Measurements from ENCODE around the gene MEIOB.

The MEIOB gene

GRCh38 chr16:1839554-1839953 is 32.4 kb downstream of the MEIOB start:
- Histone ChIP-seq H3K4me1 (ENCODE audit: insufficient read depth, low read length) (no peaks in the 10 kb centered on the region), H3K27me3 (ENCODE audit: insufficient read depth, low read length) (no peaks in the 10 kb centered on the region), H3K4me3 (ENCODE audit: low read length) (no peak overlapping the region), H3K9me3 (ENCODE audit: insufficient read depth, low read depth, low read length) (no peaks in the 10 kb centered on the region), H3K27ac (ENCODE audit: low read length) (no peak overlapping the region), H3K36me3 (ENCODE audit: insufficient read depth, low read depth, low read length) (no peaks in the 10 kb centered on the region), H3K9ac (ENCODE audit: low read depth, low read length) (no peak overlapping the region)

- Histone ChIP-seq H3K9me3 (ENCODE audit: insufficient read depth, low read depth, low read length) (no peaks in the 10 kb centered on the region), H3K4me1 (ENCODE audit: insufficient read depth, low read length) (no peaks in the 10 kb centered on the region), H3K27me3 (ENCODE audit: insufficient read depth, low read length) (no peaks in the 10 kb centered on the region), H3K4me3 (ENCODE audit: low read length) (no peak overlapping the region), H3K36me3 (ENCODE audit: insufficient read depth, low read depth, low read length) (peaks cover 11% of the 10 kb centered on the region; the same call in 1 of the 2 replicates), H3K27ac (ENCODE audit: low read length) (no peak overlapping the region), H3K9ac (ENCODE audit: low read depth, low read length) (no peak overlapping the region)
These were observed 37.9 kb downstream of the MEIOB start for GRCh38 chr16:1834096-1834495.

- no peak overlapping the region for H3K27ac ChIP-seq (ENCODE audit: low read length)
- no peak overlapping the region for H3K4me3 ChIP-seq (ENCODE audit: low read length)
- H3K36me3 ChIP-seq (ENCODE audit: insufficient read depth, low read depth, low read length): peaks cover 14% of the 10 kb centered on the region; the same call in 1 of the 2 replicates
- H3K4me1 ChIP-seq (ENCODE audit: insufficient read depth, low read length): peaks cover 5% of the 10 kb centered on the region; the same call in 1 of the 2 replicates
- no peak overlapping the region for H3K9ac ChIP-seq (ENCODE audit: low read depth, low read length)
- H3K27me3 ChIP-seq (ENCODE audit: insufficient read depth, low read length): no peaks in the 10 kb centered on the region
- H3K9me3 ChIP-seq (ENCODE audit: insufficient read depth, low read depth, low read length): no peaks in the 10 kb centered on the region
These were observed 39.0 kb downstream of the MEIOB start for GRCh38 chr16:1832838-1833454.

GRCh38 chr16:1831186-1832075 is 40.5 kb downstream of the MEIOB start:
- Histone ChIP-seq H3K4me3 (ENCODE audit: low read length) (no peak overlapping the region), H3K4me1 (ENCODE audit: insufficient read depth, low read length) (peaks cover 5% of the 10 kb centered on the region; the same call in 1 of the 2 replicates), H3K9ac (ENCODE audit: low read depth, low read length) (no peak overlapping the region), H3K36me3 (ENCODE audit: insufficient read depth, low read depth, low read length) (peaks cover 14% of the 10 kb centered on the region; the same call in 1 of the 2 replicates), H3K27me3 (ENCODE audit: insufficient read depth, low read length) (no peaks in the 10 kb centered on the region), H3K9me3 (ENCODE audit: insufficient read depth, low read depth, low read length) (no peaks in the 10 kb centered on the region), H3K27ac (ENCODE audit: low read length) (no peak overlapping the region)

- Histone ChIP-seq H3K27me3 (ENCODE audit: insufficient read depth, low read length) (peaks cover 7% of the 10 kb centered on the region; the same call in 1 of the 2 replicates), H3K4me3 (ENCODE audit: low read length) (no peak overlapping the region), H3K27ac (ENCODE audit: low read length) (no peak overlapping the region), H3K9me3 (ENCODE audit: insufficient read depth, low read depth, low read length) (no peaks in the 10 kb centered on the region), H3K4me1 (ENCODE audit: insufficient read depth, low read length) (peaks cover 5% of the 10 kb centered on the region), H3K36me3 (ENCODE audit: insufficient read depth, low read depth, low read length) (peaks cover 14% of the 10 kb centered on the region; the same call in 1 of the 2 replicates), H3K9ac (ENCODE audit: low read depth, low read length) (no peak overlapping the region)
These were observed 41.8 kb downstream of the MEIOB start for GRCh38 chr16:1830213-1830612.

- peaks cover 14% of the 10 kb centered on the region; the same call in 1 of the 2 replicates for H3K36me3 ChIP-seq (ENCODE audit: insufficient read depth, low read depth, low read length)
- no peaks in the 10 kb centered on the region for H3K9me3 ChIP-seq (ENCODE audit: insufficient read depth, low read depth, low read length)
- H3K4me1 ChIP-seq (ENCODE audit: insufficient read depth, low read length): peaks cover 5% of the 10 kb centered on the region
- no peak overlapping the region for H3K27ac ChIP-seq (ENCODE audit: low read length)
- peaks cover 8% of the 10 kb centered on the region; the same call in 1 of the 2 replicates for H3K27me3 ChIP-seq (ENCODE audit: insufficient read depth, low read length)
- H3K4me3 ChIP-seq (ENCODE audit: low read length): peak overlapping the region; percentile 87
- H3K9ac ChIP-seq (ENCODE audit: low read depth, low read length): no peak overlapping the region
These were observed 43.1 kb downstream of the MEIOB start for GRCh38 chr16:1828645-1829410.

GRCh38 chr16:1826691-1827573 is 45.0 kb downstream of the MEIOB start, which contains the start of the genes FAHD1 and HAGH:
FAHD1 (plus strand) TSS chr16:1827206; CDS start chr16:1827239, 33 bp downstream.
HAGH (minus strand) TSS chr16:1826825; CDS start chr16:1826787, 38 bp downstream.
- Histone ChIP-seq H3K27ac (ENCODE audit: low read length) (no peak within 1 kb of the TSS), H3K4me1 (ENCODE audit: insufficient read depth, low read length) (peaks cover 5% of the 10 kb centered on the region), H3K36me3 (ENCODE audit: insufficient read depth, low read depth, low read length) (peaks cover 14% of the 10 kb centered on the region; the same call in 1 of the 2 replicates), H3K9me3 (ENCODE audit: insufficient read depth, low read depth, low read length) (no peaks in the 10 kb centered on the region), H3K27me3 (ENCODE audit: insufficient read depth, low read length) (peaks cover 8% of the 10 kb centered on the region; the same call in 1 of the 2 replicates), H3K9ac (ENCODE audit: low read depth, low read length) (peak within 1 kb of the TSS; percentile 91), H3K4me3 (ENCODE audit: low read length) (peak within 1 kb of the TSS; percentile 87)

GRCh38 chr16:1825864-1826690 is 45.9 kb downstream of the MEIOB start:
- Histone ChIP-seq H3K4me1 (ENCODE audit: insufficient read depth, low read length) (peaks cover 5% of the 10 kb centered on the region), H3K27ac (ENCODE audit: low read length) (no peak overlapping the region), H3K9me3 (ENCODE audit: insufficient read depth, low read depth, low read length) (no peaks in the 10 kb centered on the region), H3K36me3 (ENCODE audit: insufficient read depth, low read depth, low read length) (peaks cover 14% of the 10 kb centered on the region; the same call in 1 of the 2 replicates), H3K4me3 (ENCODE audit: low read length) (peak overlapping the region; percentile 68), H3K27me3 (ENCODE audit: insufficient read depth, low read length) (peaks cover 8% of the 10 kb centered on the region; the same call in 1 of the 2 replicates), H3K9ac (ENCODE audit: low read depth, low read length) (no peak overlapping the region)

GRCh38 chr16:1825381-1825863 is 46.5 kb downstream of the MEIOB start:
- peak overlapping the region; percentile 68 for H3K4me3 ChIP-seq (ENCODE audit: low read length)
- H3K27ac ChIP-seq (ENCODE audit: low read length): no peak overlapping the region
- no peak overlapping the region for H3K9ac ChIP-seq (ENCODE audit: low read depth, low read length)
- no peaks in the 10 kb centered on the region for H3K9me3 ChIP-seq (ENCODE audit: insufficient read depth, low read depth, low read length)
- H3K36me3 ChIP-seq (ENCODE audit: insufficient read depth, low read depth, low read length): peaks cover 11% of the 10 kb centered on the region; the same call in 1 of the 2 replicates
- H3K4me1 ChIP-seq (ENCODE audit: insufficient read depth, low read length): peaks cover 5% of the 10 kb centered on the region
- peaks cover 8% of the 10 kb centered on the region; the same call in 1 of the 2 replicates for H3K27me3 ChIP-seq (ENCODE audit: insufficient read depth, low read length)

- no peak overlapping the region for H3K4me3 ChIP-seq (ENCODE audit: low read length)
These were observed 48.1 kb downstream of the MEIOB start for GRCh38 chr16:1823821-1824220.

More at GRCh38 chr16:1823821-1824220, 48.1 kb downstream of the MEIOB start:
- H3K9ac ChIP-seq (ENCODE audit: low read depth, low read length): no peak overlapping the region
- no peak overlapping the region for H3K27ac ChIP-seq (ENCODE audit: low read length)
- H3K27me3 ChIP-seq (ENCODE audit: insufficient read depth, low read length): peaks cover 8% of the 10 kb centered on the region; the same call in 1 of the 2 replicates
- no peaks in the 10 kb centered on the region for H3K9me3 ChIP-seq (ENCODE audit: insufficient read depth, low read depth, low read length)
- no peaks in the 10 kb centered on the region; the same call in 1 of the 2 replicates for H3K36me3 ChIP-seq (ENCODE audit: insufficient read depth, low read depth, low read length)
- peaks cover 5% of the 10 kb centered on the region for H3K4me1 ChIP-seq (ENCODE audit: insufficient read depth, low read length)
